HG03175 (cell line): ENCODE measurements around the gene LYZ.
A peak's percentile ranks its signal among the peaks of the same experiment; 100 is the strongest.

Source experiments
- ATAC-seq: cut with Tn5 transposase; IDR thresholded peaks from one replicate; pipeline ENCODE4 v1.9.1; 2021; ENCODE audit warnings: mild to moderate bottlenecking, moderate library complexity; ENCODE audit not compliant: unreplicated experiment

LYZ gene

GRCh38 chr12:69338120-69338859 is 9.9 kb upstream of the LYZ start:
- no peak for ATAC-seq

- no peak for ATAC-seq
These were observed 9.2 kb upstream of the LYZ start for GRCh38 chr12:69338936-69339335.

- ATAC-seq = no peak
These were observed 8.2 kb upstream of the LYZ start for GRCh38 chr12:69339999-69340398.

- ATAC-seq = no peak
These were observed 6.9 kb upstream of the LYZ start for GRCh38 chr12:69341328-69341727.

GRCh38 chr12:69342421-69342820 is 5.8 kb upstream of the LYZ start:
- no peak for ATAC-seq

- ATAC-seq = no peak
These were observed 4.8 kb upstream of the LYZ start for GRCh38 chr12:69343357-69343756.

- no peak for ATAC-seq
These were observed 4.1 kb upstream of the LYZ start for GRCh38 chr12:69343885-69344612.

GRCh38 chr12:69345077-69345476 is 3.1 kb upstream of the LYZ start:
- no peak for ATAC-seq

GRCh38 chr12:69345742-69346141 is 2.4 kb upstream of the LYZ start:
- ATAC-seq = no peak

- ATAC-seq = no peak
These were observed 1.9 kb downstream of the LYZ start for GRCh38 chr12:69350002-69350626.

- no peak for ATAC-seq
These were observed 2.6 kb downstream of the LYZ start for GRCh38 chr12:69350777-69351176.

GRCh38 chr12:69351462-69352236 is 3.5 kb downstream of the LYZ start:
- no peak for ATAC-seq

GRCh38 chr12:69352904-69353303 is 4.7 kb downstream of the LYZ start:
- no peak for ATAC-seq

- no peak for ATAC-seq
These were observed 6.0 kb downstream of the LYZ start for GRCh38 chr12:69354172-69354555.

- no peak for ATAC-seq
These were observed 6.5 kb downstream of the LYZ start for GRCh38 chr12:69354556-69355187.

- ATAC-seq = no peak
These were observed 7.3 kb downstream of the LYZ start for GRCh38 chr12:69355363-69356028.

- peak; percentile 87 for ATAC-seq
These were observed 11.6 kb downstream of the LYZ start, which contains the start of gene YEATS4 for GRCh38 chr12:69359531-69360347. TSS of gene YEATS4 (plus strand) at chr12:69359743. CDS start at chr12:69359973, 230 bp downstream.

GRCh38 chr12:69360348-69360672 is 12.1 kb downstream of the LYZ start:
- ATAC-seq = no peak

GRCh38 chr12:69366796-69367195 is 18.6 kb downstream of the LYZ start:
- no peak for ATAC-seq
